Type B pancreatic cell (in vitro differentiated cells): ENCODE results near the gene TMEM18. TPM values are rescaled to one million over a fixed set of nuclear protein-coding genes. Genes with fewer than 3 reads are reported as not detected.

Experiments used
- DNase-seq: peaks from one replicate; pipeline ENCODE4 v3.0.0; 2021; ENCODE audit warnings: mixed read lengths; ENCODE audit not compliant: unreplicated experiment; ENCODE audit errors: extremely low spot score
- H3K27ac Mint-ChIP-seq: 2 replicates; pipeline ENCODE4 v1.8.0; 2021; ENCODE audit warnings: mild to moderate bottlenecking, mixed read lengths
- H3K27me3 Mint-ChIP-seq: 2 replicates; pipeline ENCODE4 v1.8.0; 2021; ENCODE audit warnings: mixed read lengths
- H3K36me3 Mint-ChIP-seq: 2 replicates; pipeline ENCODE4 v1.8.0; 2021; ENCODE audit warnings: mixed read lengths
- H3K4me1 Mint-ChIP-seq: one replicate; pipeline ENCODE4 v1.8.0; 2021; ENCODE audit warnings: mixed read lengths; ENCODE audit not compliant: unreplicated experiment
- H3K4me3 Mint-ChIP-seq: 2 replicates; pipeline ENCODE4 v1.8.0; 2021; ENCODE audit warnings: mild to moderate bottlenecking, mixed read lengths
- H3K9me3 Mint-ChIP-seq: 2 replicates; pipeline ENCODE4 v1.8.0; 2021; ENCODE audit warnings: mixed read lengths
- CTCF ChIP-seq: fragments of 200-600 bp; sonication (generic); conservative IDR thresholded peaks from 2 replicates; pipeline ENCODE4 v1.5.0; 2021; ENCODE audit warnings: antibody characterized with exemption, mild to moderate bottlenecking
- total RNA-seq: library from RNA; stranded (reverse); gene quantifications from 2 replicates; pipeline ENCODE4 v1.2.1, GENCODE V29; 2021; ENCODE audit warnings: low replicate concordance

The TMEM18 gene
- total RNA-seq, 1 donor from 2014 or later, result 27.4 TPM

- peaks cover 36% of the 10 kb centered on the region for H3K4me1 Mint-ChIP-seq
- peak overlapping the region; percentile 99 for H3K27ac Mint-ChIP-seq
- H3K9me3 Mint-ChIP-seq, result peaks cover 8% of the 10 kb centered on the region
These were observed 1.8 kb upstream of the TMEM18 start for GRCh38 chr2:678964-679363.

GRCh38 chr2:677959-678550, 849 bp upstream of the TMEM18 start:
- peak overlapping the region; percentile 99 for H3K27ac Mint-ChIP-seq
- TF ChIP-seq CTCF, result no peak
- peak overlapping the region; percentile 96 for H3K4me3 Mint-ChIP-seq
- H3K9me3 Mint-ChIP-seq, result peaks cover 4% of the 10 kb centered on the region
- H3K4me1 Mint-ChIP-seq, result peaks cover 39% of the 10 kb centered on the region
- H3K27me3 Mint-ChIP-seq, result no peaks in the 10 kb centered on the region
- H3K36me3 Mint-ChIP-seq, result peaks cover 6% of the 10 kb centered on the region
- no peak for DNase-seq

More at GRCh38 chr2:678964-679363, 1.8 kb upstream of the TMEM18 start:
- peak overlapping the region; percentile 96 for H3K4me3 Mint-ChIP-seq
- H3K27me3 Mint-ChIP-seq, result no peaks in the 10 kb centered on the region
- H3K36me3 Mint-ChIP-seq, result peaks cover 10% of the 10 kb centered on the region
- no peak for TF ChIP-seq CTCF
- no peak for DNase-seq

GRCh38 chr2:676647-677055, 555 bp downstream of the TMEM18 start:
- peak overlapping the region; percentile 93 for H3K4me3 Mint-ChIP-seq
- peak; percentile 99 for DNase-seq
- H3K9me3 Mint-ChIP-seq, result no peaks in the 10 kb centered on the region
- no peak for TF ChIP-seq CTCF
- no peaks in the 10 kb centered on the region for H3K27me3 Mint-ChIP-seq
- H3K27ac Mint-ChIP-seq, result peak overlapping the region; percentile 99
- no peaks in the 10 kb centered on the region for H3K36me3 Mint-ChIP-seq
- peaks cover 39% of the 10 kb centered on the region for H3K4me1 Mint-ChIP-seq

- H3K4me1 Mint-ChIP-seq, result peaks cover 37% of the 10 kb centered on the region
- H3K27ac Mint-ChIP-seq, result peak overlapping the region; percentile 99
- no peaks in the 10 kb centered on the region for H3K9me3 Mint-ChIP-seq
- H3K27me3 Mint-ChIP-seq, result no peaks in the 10 kb centered on the region
- peak; percentile 60 for TF ChIP-seq CTCF
- no peak for DNase-seq
- peak overlapping the region; percentile 93 for H3K4me3 Mint-ChIP-seq
- no peaks in the 10 kb centered on the region for H3K36me3 Mint-ChIP-seq
These were observed 1.1 kb downstream of the TMEM18 start for GRCh38 chr2:675982-676646.

GRCh38 chr2:675460-675859, 1.7 kb downstream of the TMEM18 start:
- Mint-ChIP-seq H3K4me3 (peak overlapping the region; percentile 93), H3K27ac (peak overlapping the region; percentile 99), H3K36me3 (peaks cover under 1% of the 10 kb centered on the region), H3K27me3 (no peaks in the 10 kb centered on the region), H3K4me1 (peaks cover 30% of the 10 kb centered on the region), H3K9me3 (no peaks in the 10 kb centered on the region)
- DNase-seq, result no peak
- TF ChIP-seq CTCF, result no peak
